Stimulated activated naive CD8-positive, alpha-beta T cell treated with anti-CD3 and anti-CD28 coated beads, Interleukin-15, amount 100 ng/mL, for 72 hours (primary cell): ENCODE measurements around the gene ME2.
"Not testable (repeated sequence)": the region's sequence is repeated elsewhere in the genome, so short reads cannot be mapped to it uniquely, and the experiment has no call there.

Experiments used
- ATAC-seq: fragments of 150-1000 bp; cut with Tn5 transposase; 2 replicates; pipeline ENCODE4 v1.10.0; 2021; ENCODE audit warnings: mild to moderate bottlenecking, moderate library complexity
- DNase-seq, 2 donors: peaks; one replicate each; pipeline ENCODE4 v3.0.0; 2021 to 2022
- H3K27ac Mint-ChIP-seq, 2 donors: one replicate each; pipeline ENCODE4 v1.8.0; 2022; ENCODE audit warnings: mild to moderate bottlenecking in 2 of 2, mixed read lengths in 2 of 2, moderate library complexity in 2 of 2
- H3K27me3 Mint-ChIP-seq: one replicate; pipeline ENCODE4 v1.8.0; 2022; ENCODE audit warnings: mixed read lengths
- H3K4me1 Mint-ChIP-seq: one replicate; pipeline ENCODE4 v1.8.0; 2022; ENCODE audit warnings: mild to moderate bottlenecking, mixed read lengths
- H3K4me3 Mint-ChIP-seq, 2 donors: one replicate each; pipeline ENCODE4 v1.8.0; 2022; ENCODE audit warnings: mild to moderate bottlenecking in 2 of 2, mixed read lengths in 2 of 2, moderate library complexity in 1 of 2
- H3K9me3 Mint-ChIP-seq, 2 donors: one replicate each; pipeline ENCODE4 v1.8.0; 2022; ENCODE audit warnings: mixed read lengths in 2 of 2

ME2 gene

DNA sequence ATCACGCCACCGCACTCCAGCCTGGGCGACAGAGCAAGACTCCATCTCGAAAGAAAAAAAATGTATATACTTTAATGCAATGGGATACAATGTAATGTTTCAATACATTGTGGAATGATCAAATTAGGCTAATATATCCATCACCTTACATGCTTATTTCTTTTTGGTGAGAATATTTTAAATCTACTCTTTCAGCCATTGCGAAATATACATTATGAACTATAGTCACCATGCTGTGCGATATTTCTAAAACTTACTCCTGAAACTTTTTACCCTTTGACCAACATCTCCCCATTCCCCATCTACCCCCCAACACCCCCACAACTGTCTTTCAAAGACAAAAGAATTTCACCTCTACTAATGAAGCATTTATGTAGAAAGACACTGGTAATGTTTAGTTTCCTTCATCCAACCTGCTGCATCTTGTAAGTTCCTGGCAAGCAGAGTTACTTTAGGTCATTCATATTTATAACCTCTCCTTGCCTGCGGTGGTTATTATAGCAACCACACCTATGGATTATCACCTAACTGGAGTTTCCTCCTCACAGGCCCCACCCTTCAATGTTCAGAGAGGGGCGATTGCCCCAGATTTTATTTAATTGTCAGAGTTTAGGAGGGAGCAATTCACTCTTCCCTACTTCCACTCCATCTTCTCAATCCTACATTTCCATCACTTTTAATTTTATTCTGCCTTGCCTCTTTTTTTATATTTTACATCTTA, 1.2 kb upstream of the ME2 start:
- Mint-ChIP-seq H3K27me3 (peaks cover 6% of the 10 kb centered on the region), H3K4me1 (peaks cover 14% of the 10 kb centered on the region), H3K9me3 (no peaks in the 10 kb centered on the region), H3K27ac (peak overlapping the region; percentile 99), H3K4me3 (peak overlapping the region; percentile 95)
- no peak for ATAC-seq
- DNase-seq = no peak

- DNase-seq (peak in 1 of 2 donors; percentile 42), ATAC-seq (peak; percentile 36)
- Mint-ChIP-seq H3K4me3 (peak overlapping the region; percentile 84 to 96), H3K9me3 (no peaks in the 10 kb centered on the region), H3K4me1 (peaks cover 25% of the 10 kb centered on the region), H3K27me3 (no peaks in the 10 kb centered on the region), H3K27ac (peak overlapping the region; percentile 97 to 100)
Measured at GRCh38 chr18:50879302-50880118, 592 bp downstream of the ME2 start.

DNA sequence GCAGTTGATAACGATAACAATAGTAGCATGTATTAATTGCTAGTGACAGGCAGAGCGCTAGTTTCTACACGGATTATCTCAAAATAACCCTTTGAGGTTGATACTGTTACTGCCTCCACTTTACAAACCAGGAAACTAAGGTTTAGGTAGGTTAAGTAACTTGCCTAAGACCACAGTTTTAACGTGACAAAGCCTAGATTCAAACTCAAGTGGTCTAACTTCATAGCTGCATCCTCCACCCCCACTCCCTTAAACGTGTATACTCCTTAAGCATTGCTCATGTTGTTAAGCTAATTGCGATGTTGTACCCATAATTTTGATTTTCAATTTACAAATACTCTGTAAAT, 1.2 kb downstream of the ME2 start:
- Mint-ChIP-seq H3K4me1 (peaks cover 25% of the 10 kb centered on the region), H3K27ac (peak overlapping the region; percentile 97 to 100), H3K9me3 (no peaks in the 10 kb centered on the region), H3K4me3 (peak overlapping the region; percentile 84 to 96), H3K27me3 (no peaks in the 10 kb centered on the region)
- ATAC-seq = peak; percentile 1
- DNase-seq = peak in 1 of 2 donors; percentile 5

GRCh38 chr18:50880944-50881343, 2.0 kb downstream of the ME2 start:
- ATAC-seq, DNase-seq, H3K27ac Mint-ChIP-seq, H3K9me3 Mint-ChIP-seq, H3K4me3 Mint-ChIP-seq, H3K27me3 Mint-ChIP-seq: not testable (repeated sequence)
- H3K4me1 Mint-ChIP-seq = peaks cover 25% of the 10 kb centered on the region

DNA sequence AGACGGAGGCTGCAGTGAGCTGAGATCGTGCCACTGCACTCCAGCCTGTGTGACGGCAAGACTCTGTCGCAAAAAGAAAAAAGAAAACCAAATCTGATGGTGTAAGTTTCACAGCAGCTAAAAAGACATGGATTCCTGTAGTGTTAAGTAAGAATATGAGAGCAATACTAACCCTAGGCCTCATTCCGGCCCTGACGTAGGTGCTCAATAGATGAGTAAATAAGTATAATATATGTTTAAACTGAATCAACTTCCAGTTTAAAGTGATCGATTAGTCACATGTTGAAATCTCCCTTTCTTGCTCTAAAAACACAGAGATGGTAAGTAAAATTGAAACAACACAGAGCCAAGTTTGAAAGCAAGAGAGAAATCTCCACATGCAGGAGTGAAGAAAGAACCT, 8.0 kb downstream of the ME2 start:
- no peak for ATAC-seq
- H3K4me1 Mint-ChIP-seq = peaks cover 18% of the 10 kb centered on the region
- no peak overlapping the region for H3K4me3 Mint-ChIP-seq
- no peak for DNase-seq
- no peaks in the 10 kb centered on the region for H3K27me3 Mint-ChIP-seq
- no peaks in the 10 kb centered on the region for H3K9me3 Mint-ChIP-seq
- no peak overlapping the region for H3K27ac Mint-ChIP-seq

GRCh38 chr18:50895350-50896045, 16.6 kb downstream of the ME2 start:
- Mint-ChIP-seq H3K27me3 (no peaks in the 10 kb centered on the region), H3K27ac (no peak overlapping the region), H3K4me3 (no peak overlapping the region), H3K4me1 (peaks cover 22% of the 10 kb centered on the region), H3K9me3 (peaks cover 5 to 13% of the 10 kb centered on the region in 2 donors)
- DNase-seq (no peak), ATAC-seq (no peak)

GRCh38 chr18:50896093-50896492, 17.2 kb downstream of the ME2 start:
- peaks cover 28% of the 10 kb centered on the region for H3K4me1 Mint-ChIP-seq
- peaks cover 5 to 13% of the 10 kb centered on the region in 2 donors for H3K9me3 Mint-ChIP-seq
- H3K4me3 Mint-ChIP-seq = no peak overlapping the region
- H3K27ac Mint-ChIP-seq = peak overlapping the region in 1 of 2 donors; percentile 61
- no peak for DNase-seq
- ATAC-seq = no peak
- H3K27me3 Mint-ChIP-seq = no peaks in the 10 kb centered on the region

GRCh38 chr18:50898919-50899318, 20.0 kb downstream of the ME2 start:
- ATAC-seq (no peak), DNase-seq (no peak)
- Mint-ChIP-seq H3K27me3 (no peaks in the 10 kb centered on the region), H3K4me1 (peaks cover 37% of the 10 kb centered on the region), H3K9me3 (peaks cover 5 to 13% of the 10 kb centered on the region in 2 donors), H3K27ac (peak overlapping the region in 1 of 2 donors; percentile 65), H3K4me3 (no peak overlapping the region)

DNA sequence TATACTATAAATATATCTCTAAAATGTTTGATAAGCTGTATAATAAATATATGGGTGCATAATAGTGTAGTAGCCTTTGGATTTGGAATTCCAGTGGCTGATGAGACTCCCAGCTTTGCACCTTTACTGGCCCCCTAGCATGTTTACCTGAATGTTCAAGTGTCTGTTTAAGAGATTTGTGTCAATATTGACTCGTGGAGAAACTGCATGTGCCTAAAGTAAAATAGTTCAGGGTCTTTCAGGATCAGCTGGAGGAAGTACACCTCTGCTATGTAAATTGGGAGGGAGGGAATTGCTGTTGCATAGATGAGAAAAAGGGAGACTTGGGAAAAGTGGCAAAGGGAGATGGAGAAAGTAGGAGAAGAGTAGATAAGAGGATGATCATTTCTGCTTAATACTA, 23.9 kb downstream of the ME2 start:
- Mint-ChIP-seq H3K4me3 (no peak overlapping the region), H3K4me1 (peaks cover 47% of the 10 kb centered on the region), H3K27ac (no peak overlapping the region), H3K27me3 (no peaks in the 10 kb centered on the region), H3K9me3 (peaks cover 5 to 13% of the 10 kb centered on the region in 2 donors)
- ATAC-seq (no peak), DNase-seq (no peak)

GRCh38 chr18:50906843-50907242, 27.9 kb downstream of the ME2 start:
- H3K4me1 Mint-ChIP-seq = peaks cover 17% of the 10 kb centered on the region
- H3K4me3 Mint-ChIP-seq = no peak overlapping the region
- no peaks in the 10 kb centered on the region for H3K27me3 Mint-ChIP-seq
- no peaks in the 10 kb centered on the region for H3K9me3 Mint-ChIP-seq
- DNase-seq = no peak
- ATAC-seq = no peak
- no peak overlapping the region for H3K27ac Mint-ChIP-seq

GRCh38 chr18:50909261-50909660, 30.3 kb downstream of the ME2 start:
- H3K27me3 Mint-ChIP-seq = no peaks in the 10 kb centered on the region
- ATAC-seq = no peak
- no peak for DNase-seq
- no peak overlapping the region for H3K4me3 Mint-ChIP-seq
- peak overlapping the region in 1 of 2 donors; percentile 79 for H3K27ac Mint-ChIP-seq
- H3K9me3 Mint-ChIP-seq = no peaks in the 10 kb centered on the region
- H3K4me1 Mint-ChIP-seq = peaks cover 10% of the 10 kb centered on the region

DNA sequence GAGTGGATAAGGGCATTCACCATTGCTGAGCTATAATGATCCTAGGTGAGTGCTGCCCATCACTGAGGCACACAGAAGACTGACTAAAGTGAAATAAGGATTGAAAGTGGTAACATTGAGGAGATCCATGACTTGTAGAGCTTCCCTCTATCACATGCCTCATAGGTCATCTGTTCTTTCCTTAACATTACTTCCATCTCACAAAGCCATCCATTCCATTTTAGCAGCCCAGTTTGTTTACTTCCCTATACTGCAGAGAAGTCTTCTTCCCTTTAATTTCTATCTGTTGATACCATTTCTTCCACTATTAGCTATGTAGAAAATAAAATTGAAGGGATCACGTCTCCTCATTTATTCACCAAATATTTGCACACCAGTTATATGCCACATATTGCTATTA, 32.1 kb downstream of the ME2 start:
- DNase-seq (no peak), ATAC-seq (no peak)
- Mint-ChIP-seq H3K9me3 (no peaks in the 10 kb centered on the region), H3K4me3 (no peak overlapping the region), H3K27ac (no peak overlapping the region), H3K27me3 (no peaks in the 10 kb centered on the region), H3K4me1 (peaks cover 20% of the 10 kb centered on the region)

- no peak for DNase-seq
- no peak overlapping the region for H3K4me3 Mint-ChIP-seq
- peak overlapping the region in 1 of 2 donors; percentile 21 for H3K27ac Mint-ChIP-seq
- ATAC-seq = no peak
- H3K9me3 Mint-ChIP-seq = no peaks in the 10 kb centered on the region
- H3K27me3 Mint-ChIP-seq = no peaks in the 10 kb centered on the region
- peaks cover 10% of the 10 kb centered on the region for H3K4me1 Mint-ChIP-seq
Measured at GRCh38 chr18:50917021-50917420, 38.1 kb downstream of the ME2 start.

DNA sequence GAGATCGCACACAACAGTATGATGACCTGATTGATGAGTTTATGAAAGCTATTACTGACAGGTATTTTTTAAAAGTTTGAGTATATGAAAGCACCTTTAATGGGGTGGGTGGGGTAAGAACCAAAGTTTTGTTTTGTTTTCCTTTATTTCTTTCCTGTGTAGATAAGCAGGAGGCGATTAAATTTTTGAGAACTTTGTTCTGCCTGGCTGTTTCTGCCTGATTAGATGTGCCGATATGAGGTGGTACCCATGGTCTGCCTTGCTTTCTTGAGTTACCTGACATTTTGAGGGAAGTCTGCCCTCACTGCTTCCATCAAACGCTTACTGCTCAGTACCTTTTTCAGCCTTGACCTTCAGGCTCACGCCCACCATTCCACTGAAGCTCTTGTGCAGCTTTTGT, 39.2 kb downstream of the ME2 start:
- ATAC-seq (no peak), DNase-seq (no peak)
- no peaks in the 10 kb centered on the region for H3K27me3 Mint-ChIP-seq
- no peak overlapping the region for H3K27ac Mint-ChIP-seq
- no peaks in the 10 kb centered on the region for H3K9me3 Mint-ChIP-seq
- H3K4me1 Mint-ChIP-seq = peaks cover 10% of the 10 kb centered on the region
- H3K4me3 Mint-ChIP-seq = no peak overlapping the region

- no peak overlapping the region for H3K4me3 Mint-ChIP-seq
- H3K27ac Mint-ChIP-seq = no peak overlapping the region
- no peaks in the 10 kb centered on the region for H3K4me1 Mint-ChIP-seq
- ATAC-seq (no peak), DNase-seq (no peak)
- H3K9me3 Mint-ChIP-seq = no peaks in the 10 kb centered on the region
- no peaks in the 10 kb centered on the region for H3K27me3 Mint-ChIP-seq
Measured at GRCh38 chr18:50924372-50924771, 45.5 kb downstream of the ME2 start.

DNA sequence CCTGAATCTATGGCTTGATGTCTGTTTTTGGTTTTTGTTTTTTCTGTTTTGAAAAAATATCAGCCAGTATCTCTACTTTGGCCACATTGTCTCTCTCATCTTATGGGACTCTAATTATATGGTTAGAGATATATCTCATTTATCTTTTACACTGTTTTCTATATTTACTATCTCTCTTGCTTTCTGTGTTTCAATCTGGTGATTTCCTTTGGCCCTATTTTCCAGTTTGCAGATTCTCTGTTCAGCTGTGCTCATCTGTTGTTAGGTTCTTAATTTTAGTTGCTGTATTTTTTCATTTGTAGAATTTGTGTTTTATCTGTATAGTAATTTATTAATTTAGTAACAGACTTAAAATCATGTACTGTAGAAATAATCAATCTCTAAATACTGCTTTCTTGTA, 47.6 kb downstream of the ME2 start:
- no peak overlapping the region for H3K4me3 Mint-ChIP-seq
- DNase-seq (no peak), ATAC-seq (no peak)
- no peaks in the 10 kb centered on the region for H3K4me1 Mint-ChIP-seq
- H3K27me3 Mint-ChIP-seq = no peaks in the 10 kb centered on the region
- no peaks in the 10 kb centered on the region for H3K9me3 Mint-ChIP-seq
- H3K27ac Mint-ChIP-seq = no peak overlapping the region
